ENCODE results near the gene PADI2. TPM values are rescaled to one million over a fixed set of nuclear protein-coding genes. Genes with fewer than 3 reads are reported as not detected.

Gene PADI2
- total and polyA plus RNA-seq, 3 donors from 2014 or later: 0.99 to 3.2 (median 1.1) TPM

DNA sequence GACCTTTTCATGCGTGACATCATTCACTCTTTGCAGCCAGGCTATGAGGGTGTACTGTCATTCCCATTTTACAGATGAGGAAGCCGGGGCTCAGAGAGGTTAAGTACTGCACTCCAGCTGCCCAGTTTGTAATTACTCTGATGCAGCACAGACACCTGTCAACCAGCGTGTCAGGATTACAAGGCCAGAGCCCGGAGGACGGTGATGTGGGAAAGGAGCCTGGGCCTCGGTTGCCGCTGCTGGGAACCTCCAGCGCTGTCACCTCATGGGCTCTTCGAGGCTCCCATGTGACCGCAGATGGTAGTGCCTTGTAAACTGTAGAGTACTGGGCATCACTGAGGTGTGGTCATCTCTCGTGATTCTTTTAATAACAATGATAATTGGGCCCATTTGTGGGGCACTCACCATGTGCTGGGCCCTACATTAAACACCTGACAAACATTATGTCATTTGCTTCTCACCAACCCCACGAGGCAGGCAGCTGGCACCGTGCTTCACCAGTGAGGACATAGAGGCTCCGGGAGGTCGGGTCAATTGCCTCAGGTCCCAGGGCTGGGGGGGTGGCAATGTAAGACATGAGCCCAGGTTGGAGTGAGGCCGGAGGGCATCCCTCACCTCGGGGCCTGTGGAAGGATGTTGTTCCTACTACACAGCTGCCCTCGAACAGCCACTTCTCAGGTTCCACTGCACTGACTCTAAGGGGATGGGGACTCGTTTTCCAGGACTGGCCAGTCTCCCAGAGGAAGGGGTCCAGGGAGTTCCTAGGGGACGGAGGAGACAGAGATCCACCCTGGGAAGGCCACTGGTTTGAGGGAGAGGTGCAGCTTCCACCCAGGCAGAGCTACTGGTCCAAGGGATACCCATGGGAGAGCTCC, 42.9 kb upstream of the PADI2 start:
- Histone ChIP-seq H3K27me3 (no peaks in the 10 kb centered on the region), H3K27ac (no peak overlapping the region), H3K4me3 (no peak overlapping the region), H3K36me3 (ENCODE audit: low read depth, missing control alignments) (no peaks in the 10 kb centered on the region), H3K9me3 (no peaks in the 10 kb centered on the region), H3K4me1 (no peaks in the 10 kb centered on the region)
- no peak for TF ChIP-seq POLR2A (IDR thresholded peaks at IDR 0.05)
- TF ChIP-seq, protein P1, sequence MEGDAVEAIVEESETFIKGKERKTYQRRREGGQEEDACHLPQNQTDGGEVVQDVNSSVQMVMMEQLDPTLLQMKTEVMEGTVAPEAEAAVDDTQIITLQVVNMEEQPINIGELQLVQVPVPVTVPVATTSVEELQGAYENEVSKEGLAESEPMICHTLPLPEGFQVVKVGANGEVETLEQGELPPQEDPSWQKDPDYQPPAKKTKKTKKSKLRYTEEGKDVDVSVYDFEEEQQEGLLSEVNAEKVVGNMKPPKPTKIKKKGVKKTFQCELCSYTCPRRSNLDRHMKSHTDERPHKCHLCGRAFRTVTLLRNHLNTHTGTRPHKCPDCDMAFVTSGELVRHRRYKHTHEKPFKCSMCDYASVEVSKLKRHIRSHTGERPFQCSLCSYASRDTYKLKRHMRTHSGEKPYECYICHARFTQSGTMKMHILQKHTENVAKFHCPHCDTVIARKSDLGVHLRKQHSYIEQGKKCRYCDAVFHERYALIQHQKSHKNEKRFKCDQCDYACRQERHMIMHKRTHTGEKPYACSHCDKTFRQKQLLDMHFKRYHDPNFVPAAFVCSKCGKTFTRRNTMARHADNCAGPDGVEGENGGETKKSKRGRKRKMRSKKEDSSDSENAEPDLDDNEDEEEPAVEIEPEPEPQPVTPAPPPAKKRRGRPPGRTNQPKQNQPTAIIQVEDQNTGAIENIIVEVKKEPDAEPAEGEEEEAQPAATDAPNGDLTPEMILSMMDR (IDR thresholded peaks at IDR 0.05): no peak
- 85 to 89% methylated on average over 20 of the region's 20 CpGs for WGBS, 2 donors
- no peak for DNase-seq
- intact Hi-C loops (cut with DNase I; ENCODE audit: low total_unique reads): no loop called here

DNA sequence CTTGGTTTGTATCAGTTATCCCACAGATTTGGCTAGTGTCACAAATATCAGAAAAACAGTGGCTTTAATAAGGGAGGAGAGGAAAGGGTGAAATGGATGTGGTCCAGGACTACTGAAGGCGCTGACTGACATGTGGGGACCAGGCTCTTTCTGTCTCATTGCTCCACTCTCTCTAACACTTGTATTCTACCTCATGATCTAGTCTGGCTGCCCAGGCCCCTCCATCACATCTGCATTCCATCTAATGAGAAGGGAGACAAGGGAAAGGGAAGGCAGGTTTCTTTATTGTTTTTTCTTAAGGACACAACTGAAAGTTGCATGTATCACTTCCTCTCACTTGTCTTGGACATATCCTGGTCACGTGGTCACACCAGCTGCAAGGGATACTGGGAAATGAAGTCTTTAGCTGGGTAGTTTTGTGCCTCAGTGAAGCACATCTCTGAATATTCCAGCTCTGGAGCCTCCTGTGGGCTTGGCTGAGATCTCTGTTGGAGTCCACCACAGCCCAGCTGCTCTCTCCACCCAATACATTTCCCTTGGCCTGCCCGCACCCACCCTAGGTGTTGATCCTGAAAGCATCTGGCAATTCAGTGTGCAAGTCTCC, 42.0 kb upstream of the PADI2 start:
- H3K27ac ChIP-seq: no peak overlapping the region
- intact Hi-C loops (cut with DNase I; ENCODE audit: low total_unique reads): no loop called here
- TF ChIP-seq POLR2A (IDR thresholded peaks at IDR 0.05): no peak
- TF ChIP-seq, protein P1 (IDR thresholded peaks at IDR 0.05): no peak
- no peak for DNase-seq
- no peaks in the 10 kb centered on the region for H3K9me3 ChIP-seq
- no peaks in the 10 kb centered on the region for H3K27me3 ChIP-seq
- no peaks in the 10 kb centered on the region for H3K36me3 ChIP-seq (ENCODE audit: low read depth, missing control alignments)
- 69 to 87% methylated on average over 3 of the region's 3 CpGs for WGBS, 2 donors
- no peak overlapping the region for H3K4me3 ChIP-seq
- peaks cover 2% of the 10 kb centered on the region for H3K4me1 ChIP-seq

DNA sequence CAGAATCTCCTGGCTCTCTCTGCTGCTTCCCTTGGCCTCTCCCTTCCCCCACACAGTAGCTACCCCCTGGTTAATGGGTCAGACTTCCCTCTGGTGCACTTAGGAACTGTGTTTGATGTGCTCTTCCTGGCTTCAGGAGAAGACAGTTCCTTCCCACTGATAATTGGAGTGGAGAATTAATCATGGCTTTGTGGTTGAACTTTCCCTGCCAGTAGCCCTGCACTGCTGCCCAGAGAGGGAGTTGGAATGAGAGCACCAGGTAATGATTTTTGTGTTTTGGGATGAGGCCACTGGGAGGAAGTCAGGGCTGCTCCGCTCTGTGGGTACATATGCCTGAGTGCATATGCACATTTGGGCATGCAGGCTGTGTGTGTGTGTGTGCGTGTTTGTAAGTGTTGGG, 39.7 kb upstream of the PADI2 start:
- peaks cover 2% of the 10 kb centered on the region for H3K4me1 ChIP-seq
- TF ChIP-seq, protein P1 (IDR thresholded peaks at IDR 0.05): no peak
- TF ChIP-seq POLR2A (IDR thresholded peaks at IDR 0.05): no peak
- H3K27ac ChIP-seq: no peak overlapping the region
- no peak overlapping the region for H3K4me3 ChIP-seq
- no peaks in the 10 kb centered on the region for H3K27me3 ChIP-seq
- intact Hi-C loops (cut with DNase I; ENCODE audit: low total_unique reads): no loop called here
- 96 to 98% methylated on average over 2 of the region's 2 CpGs for WGBS, 2 donors
- H3K36me3 ChIP-seq (ENCODE audit: low read depth, missing control alignments): no peaks in the 10 kb centered on the region
- no peak for DNase-seq
- no peaks in the 10 kb centered on the region for H3K9me3 ChIP-seq

DNA sequence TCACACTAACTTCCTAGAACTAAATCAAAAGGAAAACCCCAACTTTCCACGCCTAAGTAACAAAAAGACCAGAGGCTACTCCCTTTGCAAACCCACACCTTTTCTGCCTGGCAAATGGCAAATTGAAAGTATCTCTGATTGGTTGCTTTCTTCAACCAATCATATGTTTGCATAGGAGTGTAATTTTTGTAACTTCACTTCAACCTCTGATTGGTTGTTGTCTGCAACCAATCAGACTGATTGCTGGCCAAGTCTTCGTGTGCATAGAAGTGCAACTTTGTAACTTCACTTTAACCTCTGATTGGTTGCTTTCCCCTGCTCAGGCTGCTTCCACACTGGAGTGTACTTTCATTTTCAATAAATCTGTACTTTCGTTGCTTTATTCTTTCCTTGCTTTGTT, 36.9 kb upstream of the PADI2 start:
- peak; percentile 62 for DNase-seq
- peak overlapping the region; percentile 58 to 70 for H3K27ac ChIP-seq
- TF ChIP-seq POLR2A (IDR thresholded peaks at IDR 0.05): no peak
- TF ChIP-seq, protein P1 (IDR thresholded peaks at IDR 0.05): no peak
- H3K4me1 ChIP-seq: peaks cover 2% of the 10 kb centered on the region
- intact Hi-C loops (cut with DNase I; ENCODE audit: low total_unique reads): no loop called here
- H3K36me3 ChIP-seq (ENCODE audit: low read depth, missing control alignments): no peaks in the 10 kb centered on the region
- 49 to 53% methylated on average over 3 of the region's 3 CpGs for WGBS, 2 donors
- no peaks in the 10 kb centered on the region for H3K27me3 ChIP-seq
- no peaks in the 10 kb centered on the region for H3K9me3 ChIP-seq
- no peak overlapping the region for H3K4me3 ChIP-seq
